Peyer's patch (tissue), 4 donors: ENCODE data around the gene IKZF2. TPM values are rescaled to one million over a fixed set of nuclear protein-coding genes. Genes with fewer than 3 reads are reported as not detected.

Experiments used
- DNase-seq, 3 donors: peaks; one replicate each; pipeline ENCODE4 v3.0.0-alpha.2; 2017 to 2019
- H3K27ac ChIP-seq, 4 donors: fragments of 200-600 bp; sonication (generic); one replicate each; pipeline ENCODE4 v1.5.1; 2016 to 2019
- H3K27me3 ChIP-seq, 2 donors: fragments of 200-600 bp; sonication (generic); one replicate each; pipeline ENCODE4 v1.5.1; 2019
- H3K36me3 ChIP-seq, 3 donors: fragments of 200-600 bp; sonication (generic); one replicate each; pipeline ENCODE4 v1.5.1; 2016 to 2019
- H3K4me1 ChIP-seq, 4 donors: fragments of 200-600 bp; sonication (generic); one replicate each; pipeline ENCODE4 v1.5.1; 2016 to 2019
- H3K4me3 ChIP-seq, 4 donors: fragments of 200-600 bp; sonication (generic); 1 replicate in 3 of 4; 2 replicates in 1 of 4; pipeline ENCODE4 v1.5.1; 2016 to 2019; ENCODE audit warnings: mild to moderate bottlenecking in 1 of 4
- H3K9me3 ChIP-seq, 4 donors: fragments of 200-600 bp; sonication (generic); one replicate each; pipeline ENCODE4 v1.5.1; 2016 to 2019; ENCODE audit warnings: mild to moderate bottlenecking in 1 of 4
- CTCF ChIP-seq, 6 experiments: fragments of 450-650 bp in 4 of 6; fragments of 200-600 bp in 2 of 6; sonication (generic) in 1 of 6; IDR thresholded peaks; one replicate each; pipeline ENCODE4 v1.5.1; 2017 to 2019; ENCODE audit warnings: antibody characterized with exemption in 6 of 6, mild to moderate bottlenecking in 3 of 6, moderate library complexity in 1 of 6
- POLR2A ChIP-seq, 2 donors: fragments of 450-650 bp; IDR thresholded peaks; one replicate each; pipeline ENCODE4 v1.5.1; 2017; ENCODE audit warnings: antibody characterized with exemption in 2 of 2, mild to moderate bottlenecking in 2 of 2, moderate library complexity in 2 of 2
- total RNA-seq, 4 donors: library from RNA; depleted of rRNA; stranded (reverse); fragments of >200 nt; gene quantifications; one replicate each; pipeline ENCODE4 v1.1.0, GENCODE V29; 2016

Gene IKZF2
- total RNA-seq, 4 donors from 2014 or later = 4.2 to 8.3 (median 6.1) TPM

DNA sequence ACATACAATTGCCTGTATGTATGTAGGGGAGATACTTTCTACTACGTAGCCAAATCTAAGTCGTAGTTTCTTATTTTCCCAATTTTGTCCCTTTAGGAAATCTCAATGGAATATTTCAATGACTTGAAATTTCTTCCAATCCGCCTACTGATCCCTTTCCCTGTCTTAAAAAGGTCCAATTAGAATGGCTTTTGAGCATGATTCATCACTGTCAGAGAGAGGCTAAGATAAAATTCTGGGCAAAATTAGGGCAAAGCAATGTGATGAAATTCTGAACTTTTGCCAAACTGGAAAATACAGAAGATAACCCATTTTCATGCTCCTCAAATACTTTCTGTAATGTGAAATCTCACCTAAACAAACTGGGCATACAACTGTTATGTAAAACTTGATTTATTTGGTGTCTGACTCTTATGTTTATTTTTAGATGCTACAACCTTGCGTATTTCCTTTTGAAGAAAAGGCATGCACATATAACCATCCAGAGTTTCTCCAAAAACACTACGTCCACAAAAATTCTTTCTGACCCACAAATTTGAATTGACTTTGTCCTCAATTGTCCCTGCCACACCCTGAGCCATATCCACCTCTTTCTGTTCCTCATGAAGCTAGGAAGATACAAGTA is 147.1 kb downstream of the IKZF2 start:
- H3K27me3 ChIP-seq = no peaks in the 10 kb centered on the region
- no peaks in the 10 kb centered on the region for H3K36me3 ChIP-seq
- TF ChIP-seq CTCF (IDR thresholded peaks at IDR 0.05) (no peak), POLR2A (IDR thresholded peaks at IDR 0.05) (no peak)
- no peak for DNase-seq
- no peak overlapping the region for H3K4me3 ChIP-seq
- no peaks in the 10 kb centered on the region for H3K4me1 ChIP-seq
- H3K9me3 ChIP-seq = no peaks in the 10 kb centered on the region
- no peak overlapping the region for H3K27ac ChIP-seq

DNA sequence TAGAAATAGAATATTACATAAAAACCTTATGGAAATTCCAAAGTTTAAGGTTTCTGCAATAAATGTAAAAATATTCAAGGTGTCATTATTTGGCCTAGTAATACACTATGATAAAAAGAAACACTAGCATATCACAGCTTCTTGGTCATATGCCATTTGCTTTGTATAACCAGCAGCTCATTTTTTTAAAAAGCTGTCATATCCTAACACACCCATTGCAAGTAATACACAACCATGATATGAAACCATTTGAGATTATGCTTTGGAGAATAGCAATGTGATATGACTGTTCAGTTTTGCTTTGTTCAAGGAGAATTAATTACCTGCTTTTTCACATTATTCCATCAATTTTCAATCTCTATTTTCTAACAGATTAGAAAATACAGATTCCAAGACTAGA is 149.0 kb downstream of the IKZF2 start:
- H3K9me3 ChIP-seq = no peaks in the 10 kb centered on the region
- TF ChIP-seq POLR2A (IDR thresholded peaks at IDR 0.05) (no peak), CTCF (IDR thresholded peaks at IDR 0.05) (no peak)
- H3K36me3 ChIP-seq = no peaks in the 10 kb centered on the region
- H3K27ac ChIP-seq = no peak overlapping the region
- DNase-seq = no peak
- no peaks in the 10 kb centered on the region for H3K27me3 ChIP-seq
- H3K4me3 ChIP-seq = no peak overlapping the region
- no peaks in the 10 kb centered on the region for H3K4me1 ChIP-seq

DNA sequence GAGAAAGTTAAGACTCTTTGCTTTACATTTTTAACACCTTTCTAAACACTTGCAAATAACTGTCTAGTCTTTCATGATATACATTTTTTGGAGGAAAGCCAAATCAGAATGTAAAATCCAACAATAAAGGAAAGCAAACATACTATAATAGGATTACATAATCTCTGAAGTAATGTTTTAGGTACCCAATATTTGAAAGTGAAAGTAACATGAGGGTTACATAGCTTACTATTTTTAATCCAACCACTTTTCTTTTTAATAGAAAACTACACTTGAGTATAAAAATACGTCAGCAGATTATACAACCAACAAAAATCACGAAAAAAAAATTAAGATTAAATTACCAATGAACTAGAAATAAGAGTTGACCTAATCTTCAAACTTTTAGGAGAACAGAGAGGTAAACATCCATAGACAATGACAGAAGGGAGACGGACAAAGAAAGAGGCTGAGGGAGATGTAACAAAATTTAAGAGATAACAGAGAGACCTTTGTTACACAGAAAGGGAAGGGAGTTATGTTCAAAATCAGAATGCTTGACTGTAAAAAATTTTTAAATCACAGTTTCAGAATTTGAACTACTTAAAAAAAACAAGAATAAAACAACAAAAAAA is 150.0 kb downstream of the IKZF2 start:
- no peak for TF ChIP-seq CTCF (IDR thresholded peaks at IDR 0.05)
- TF ChIP-seq POLR2A (IDR thresholded peaks at IDR 0.05) = no peak
- no peak for DNase-seq
- H3K27ac ChIP-seq = no peak overlapping the region
- H3K9me3 ChIP-seq = no peaks in the 10 kb centered on the region
- H3K4me3 ChIP-seq = no peak overlapping the region
- no peaks in the 10 kb centered on the region for H3K27me3 ChIP-seq
- H3K36me3 ChIP-seq = no peaks in the 10 kb centered on the region
- no peaks in the 10 kb centered on the region for H3K4me1 ChIP-seq

DNA sequence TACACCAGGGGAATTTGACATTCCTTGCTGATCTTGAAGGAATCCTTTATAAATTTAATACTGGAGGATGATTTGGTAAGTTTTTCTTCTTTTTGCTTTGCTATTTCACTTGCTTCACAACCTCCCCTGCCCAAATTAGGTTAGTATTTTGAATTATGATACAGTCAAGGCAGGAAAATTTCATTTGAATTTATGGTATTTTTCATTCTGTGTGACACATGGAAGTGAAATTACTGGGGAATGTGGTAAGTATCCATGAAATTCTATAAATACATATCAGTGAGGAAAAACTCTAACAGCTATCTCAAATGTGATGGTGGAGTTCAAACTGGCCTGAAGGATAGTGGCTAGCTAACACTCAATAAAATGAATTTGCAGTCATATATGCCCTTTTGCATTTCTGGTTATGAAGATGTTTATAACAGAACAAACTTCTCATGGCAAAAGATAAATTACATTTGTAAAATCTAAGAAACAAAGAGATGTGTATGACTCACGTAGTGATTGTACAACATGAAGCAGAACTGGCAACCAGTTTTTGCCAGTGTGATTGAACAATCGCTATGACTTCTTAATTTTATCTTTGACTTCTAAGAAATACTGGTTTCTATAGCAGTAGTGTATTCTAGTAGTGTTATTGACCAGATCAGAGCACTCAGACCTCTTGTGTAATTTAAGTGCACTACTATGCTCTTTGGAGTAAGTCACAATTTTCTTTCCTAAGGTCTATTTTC is 152.6 kb downstream of the IKZF2 start:
- Histone ChIP-seq H3K4me3 (no peak overlapping the region), H3K4me1 (no peaks in the 10 kb centered on the region), H3K36me3 (no peaks in the 10 kb centered on the region), H3K27me3 (no peaks in the 10 kb centered on the region), H3K9me3 (no peaks in the 10 kb centered on the region), H3K27ac (no peak overlapping the region)
- no peak for TF ChIP-seq POLR2A (IDR thresholded peaks at IDR 0.05)
- no peak for TF ChIP-seq CTCF (IDR thresholded peaks at IDR 0.05)
- DNase-seq = no peak

- no peaks in the 10 kb centered on the region for H3K36me3 ChIP-seq
- H3K4me1 ChIP-seq = no peaks in the 10 kb centered on the region
- H3K9me3 ChIP-seq = no peaks in the 10 kb centered on the region
- no peak overlapping the region for H3K27ac ChIP-seq
- no peak overlapping the region for H3K4me3 ChIP-seq
- no peak for TF ChIP-seq CTCF (IDR thresholded peaks at IDR 0.05)
- TF ChIP-seq POLR2A (IDR thresholded peaks at IDR 0.05) = no peak
- no peak for DNase-seq
- no peaks in the 10 kb centered on the region for H3K27me3 ChIP-seq
Measured at GRCh38 chr2:212997526-212998020, 153.8 kb downstream of the IKZF2 start.
